NCI-H748 treated with DMSO at 0.1 percent for 48 hours (cell line): Measurements from ENCODE around the gene PRMT5.
"Not testable (repeated sequence)": the region's sequence is repeated elsewhere in the genome, so short reads cannot be mapped to it uniquely, and the experiment has no call there.

Source experiments
- DNase-seq: peaks from one replicate; lab custom pipeline; 2025; lab: John Stamatoyannopoulos, UW

Gene PRMT5

GRCh38 chr14:22932146-22932545 is 3.0 kb upstream of the PRMT5 start:
- no peak for DNase-seq

GRCh38 chr14:22929961-22930364 is 787 bp upstream of the PRMT5 start:
- peak; percentile 75 for DNase-seq

- DNase-seq = no peak
These were observed 706 bp downstream of the PRMT5 start for GRCh38 chr14:22928237-22929103.

GRCh38 chr14:22926316-22926715 is 2.9 kb downstream of the PRMT5 start:
- no peak for DNase-seq

GRCh38 chr14:22925513-22925912 is 3.7 kb downstream of the PRMT5 start:
- no peak for DNase-seq

GRCh38 chr14:22923746-22924145 is 5.4 kb downstream of the PRMT5 start:
- DNase-seq = no peak

GRCh38 chr14:22922294-22922693 is 6.9 kb downstream of the PRMT5 start:
- no peak for DNase-seq

GRCh38 chr14:22920697-22921096 is 8.5 kb downstream of the PRMT5 start:
- DNase-seq = no peak

GRCh38 chr14:22919601-22919921 is 9.6 kb downstream of the PRMT5 start:
- DNase-seq = no peak

GRCh38 chr14:22918804-22919600 is 10.2 kb downstream of the PRMT5 start, which contains the start of gene RBM23:
RBM23 (minus strand) TSS chr14:22919149.
- peak; percentile 99 for DNase-seq

- no peak for DNase-seq
These were observed 13.2 kb downstream of the PRMT5 start for GRCh38 chr14:22915886-22916521.

GRCh38 chr14:22914836-22915235 is 14.3 kb downstream of the PRMT5 start:
- DNase-seq = not testable (repeated sequence)

GRCh38 chr14:22910916-22911315 is 18.3 kb downstream of the PRMT5 start:
- DNase-seq = no peak

- DNase-seq = no peak
These were observed 20.6 kb downstream of the PRMT5 start for GRCh38 chr14:22908601-22909000.

GRCh38 chr14:22907429-22907828 is 21.7 kb downstream of the PRMT5 start:
- no peak for DNase-seq

GRCh38 chr14:22906073-22906472 is 23.1 kb downstream of the PRMT5 start:
- no peak for DNase-seq

GRCh38 chr14:22905627-22906026 is 23.5 kb downstream of the PRMT5 start:
- no peak for DNase-seq

- no peak for DNase-seq
These were observed 25.5 kb downstream of the PRMT5 start for GRCh38 chr14:22903742-22904087.

GRCh38 chr14:22901799-22902198 is 27.4 kb downstream of the PRMT5 start:
- no peak for DNase-seq

GRCh38 chr14:22900081-22900799 is 28.9 kb downstream of the PRMT5 start:
- DNase-seq = peak; percentile 19

GRCh38 chr14:22898302-22899090 is 30.7 kb downstream of the PRMT5 start:
- DNase-seq = no peak
